ENCODE results near the gene EFL1.

Gene EFL1

GRCh38 chr15:82117296-82117695 lies 145.2 kb downstream of the EFL1 start:
- DNase-seq: no peak

- DNase-seq: no peak
Measured at GRCh38 chr15:82114660-82115059, 147.9 kb downstream of the EFL1 start.

- no peak for DNase-seq
Measured at GRCh38 chr15:82113106-82113715, 149.3 kb downstream of the EFL1 start.

GRCh38 chr15:82111918-82112317 lies 150.6 kb downstream of the EFL1 start:
- no peak for DNase-seq

DNA sequence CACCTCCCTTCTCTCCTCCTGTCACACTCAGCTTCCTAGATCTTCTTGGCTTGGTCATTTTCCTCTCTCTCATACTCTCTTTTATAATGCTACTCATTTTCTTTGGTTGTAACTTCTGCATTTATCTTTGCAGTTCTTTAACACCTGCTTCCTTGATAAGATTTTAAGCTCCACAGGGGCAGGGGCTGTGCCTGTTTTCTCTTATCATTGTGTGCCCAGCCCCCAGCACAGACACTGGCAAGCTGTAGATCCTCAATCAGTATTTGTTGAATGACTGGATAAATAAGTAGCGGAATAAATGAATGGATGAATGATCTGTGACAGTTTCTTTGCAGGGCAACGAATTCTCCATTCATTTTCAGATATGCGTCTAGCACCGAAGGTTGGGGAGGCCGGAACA lies 152.4 kb downstream of the EFL1 start:
- DNase-seq: no peak

DNA sequence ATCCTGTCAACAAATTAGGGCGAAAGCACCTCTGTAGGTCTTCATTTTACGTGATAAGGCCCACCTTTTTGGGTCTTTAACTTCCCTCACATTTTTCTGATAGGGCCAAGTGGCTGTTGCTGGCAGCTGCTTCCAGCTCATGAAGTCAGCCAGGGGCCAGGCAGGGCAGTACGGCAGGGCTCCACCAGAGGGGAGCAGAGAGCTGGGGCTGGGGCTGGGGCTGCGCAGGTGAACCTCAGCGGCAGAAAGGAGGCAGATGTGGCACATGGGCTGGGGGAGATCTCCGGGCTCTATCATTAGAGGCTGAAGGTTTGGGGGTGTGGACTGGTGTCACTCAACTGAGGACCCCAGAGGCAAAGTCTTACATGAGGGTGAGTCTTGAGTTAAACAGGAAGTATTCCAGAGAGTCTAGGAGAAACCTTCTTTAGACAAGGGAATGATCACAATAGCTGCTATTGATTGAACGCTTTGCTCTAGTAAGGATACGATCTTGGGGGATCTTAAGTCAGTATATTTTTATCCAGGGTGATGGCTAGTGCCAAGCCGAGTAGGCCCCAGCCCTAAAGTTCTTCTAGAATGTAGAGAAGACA lies 153.9 kb downstream of the EFL1 start:
- peak; percentile 72 for DNase-seq

DNA sequence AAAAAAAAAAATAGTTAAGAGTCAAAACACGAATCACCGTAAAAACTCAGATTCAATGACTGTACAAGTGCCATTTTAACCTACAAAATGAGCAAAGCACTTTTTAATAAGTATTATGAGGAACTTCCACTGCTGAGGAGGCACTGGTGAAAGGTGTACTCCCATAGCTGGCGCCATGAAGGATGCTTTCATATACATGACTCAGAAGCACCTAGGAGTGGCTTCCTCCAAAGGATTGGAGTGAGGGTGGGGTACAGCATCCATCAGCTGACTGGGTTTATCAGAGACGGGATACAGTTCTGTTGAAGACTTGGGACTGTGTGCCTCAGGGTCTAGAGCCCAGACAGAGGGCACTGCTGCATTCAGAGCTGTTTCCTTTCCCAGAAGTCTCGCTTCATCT lies 155.9 kb downstream of the EFL1 start:
- no peak for DNase-seq

GRCh38 chr15:82105451-82106215 lies 156.9 kb downstream of the EFL1 start:
- DNase-seq: no peak

- no peak for DNase-seq
Measured at GRCh38 chr15:82103468-82103867, 159.1 kb downstream of the EFL1 start.

DNA sequence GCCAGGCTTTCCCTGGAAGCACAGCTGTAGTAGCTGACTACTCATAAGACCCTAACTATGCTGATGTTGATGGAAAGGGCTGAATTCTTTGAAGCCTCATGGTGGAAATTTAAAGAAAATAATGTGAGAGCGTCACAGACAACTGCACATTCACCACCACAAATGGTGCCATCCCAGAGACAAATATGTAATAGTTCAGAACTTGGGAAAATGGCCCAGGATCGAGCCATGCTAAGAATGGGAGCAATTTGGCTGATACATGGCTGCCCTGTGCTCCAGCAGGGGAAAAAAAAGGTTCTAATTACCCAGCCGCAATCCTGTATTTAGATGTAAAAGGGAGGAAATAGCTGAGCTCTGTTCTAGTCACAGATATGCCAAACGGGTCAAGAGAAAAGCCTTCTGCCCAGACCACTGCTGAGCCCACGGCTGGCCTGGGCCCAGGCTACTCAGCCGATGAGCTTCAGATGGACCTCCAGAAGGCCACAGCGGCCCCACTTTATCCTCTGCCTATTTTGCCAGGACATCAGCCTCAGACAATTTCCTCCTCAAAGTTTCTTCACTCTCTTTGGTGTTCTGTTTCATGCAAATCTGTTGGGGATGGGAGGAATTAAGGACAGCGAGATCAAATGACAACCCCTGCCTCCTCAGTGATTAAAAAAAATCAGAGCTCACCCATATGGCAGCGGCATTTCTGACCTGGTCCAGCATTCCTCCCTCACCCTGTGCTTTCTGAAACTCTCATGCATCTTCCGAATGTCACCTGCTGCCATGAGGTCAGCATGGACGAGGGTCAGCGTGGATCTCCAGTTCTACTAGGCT lies 162.2 kb downstream of the EFL1 start:
- DNase-seq: no peak

GRCh38 chr15:82098674-82099073 lies 163.9 kb downstream of the EFL1 start:
- no peak for DNase-seq

DNA sequence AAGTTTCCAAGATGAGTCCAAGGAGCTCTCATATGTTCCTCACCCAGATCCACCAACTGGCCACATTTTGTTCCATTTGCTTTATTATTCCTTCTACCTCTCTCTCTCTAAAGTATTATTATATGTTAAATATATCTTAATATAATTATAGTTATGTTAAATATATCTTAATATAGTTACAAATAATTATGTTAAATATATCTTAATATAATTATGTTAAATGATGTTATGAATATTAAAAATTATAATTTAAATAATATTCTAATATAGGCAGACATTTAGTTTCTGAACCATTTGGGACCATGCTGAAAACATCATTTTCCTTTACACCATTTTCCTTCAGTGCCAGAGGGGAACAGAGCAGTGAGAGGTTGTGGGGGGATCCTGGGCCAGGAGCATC lies 166.7 kb downstream of the EFL1 start:
- no peak for DNase-seq

GRCh38 chr15:82093774-82094211 lies 168.7 kb downstream of the EFL1 start:
- no peak for DNase-seq

GRCh38 chr15:82093325-82093724 lies 169.2 kb downstream of the EFL1 start:
- no peak for DNase-seq

- DNase-seq: no peak
Measured at GRCh38 chr15:82091636-82092140, 170.8 kb downstream of the EFL1 start.

GRCh38 chr15:82086243-82086995 lies 176.1 kb downstream of the EFL1 start:
- no peak for DNase-seq

DNA sequence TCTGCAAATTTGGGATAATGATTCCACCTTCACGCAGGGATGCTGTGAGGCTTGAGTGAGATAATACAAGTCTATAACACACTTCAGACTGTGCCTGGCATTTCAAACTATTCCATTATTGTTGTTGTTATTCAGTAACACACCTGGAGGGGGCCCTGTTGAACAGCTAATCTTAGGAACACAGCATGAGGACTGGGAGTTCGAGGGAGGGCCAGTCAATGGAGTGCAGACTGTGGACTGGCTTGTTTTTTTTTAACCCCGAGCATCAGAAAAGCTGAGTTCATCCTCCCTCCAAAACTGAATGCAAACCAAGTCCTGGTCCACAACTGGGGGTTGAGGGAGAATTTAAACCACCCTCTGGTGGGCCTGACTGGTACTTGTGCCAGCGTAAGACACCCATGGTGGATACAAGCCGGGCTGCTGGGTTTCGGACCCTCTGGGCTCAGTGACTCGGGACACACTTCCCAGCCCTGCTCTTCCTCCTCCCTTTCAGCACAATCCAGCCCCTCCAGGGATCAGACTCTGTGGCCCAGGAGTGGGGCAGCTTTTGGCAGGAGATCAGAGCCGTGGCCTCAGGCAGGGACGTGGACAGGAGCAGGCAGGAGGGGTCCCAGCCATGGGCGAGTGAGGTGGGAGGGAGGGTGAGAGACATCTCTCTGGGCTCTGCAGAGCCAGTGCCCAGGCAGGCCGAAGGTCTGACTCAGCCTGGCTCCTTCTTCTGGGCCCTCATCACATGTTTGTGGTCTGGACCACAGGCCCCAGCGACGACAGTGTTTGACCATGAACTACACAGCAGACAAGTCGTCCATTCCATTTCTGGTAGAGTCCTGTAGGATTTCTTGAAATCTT lies 180.4 kb downstream of the EFL1 start:
- no peak for DNase-seq

DNA sequence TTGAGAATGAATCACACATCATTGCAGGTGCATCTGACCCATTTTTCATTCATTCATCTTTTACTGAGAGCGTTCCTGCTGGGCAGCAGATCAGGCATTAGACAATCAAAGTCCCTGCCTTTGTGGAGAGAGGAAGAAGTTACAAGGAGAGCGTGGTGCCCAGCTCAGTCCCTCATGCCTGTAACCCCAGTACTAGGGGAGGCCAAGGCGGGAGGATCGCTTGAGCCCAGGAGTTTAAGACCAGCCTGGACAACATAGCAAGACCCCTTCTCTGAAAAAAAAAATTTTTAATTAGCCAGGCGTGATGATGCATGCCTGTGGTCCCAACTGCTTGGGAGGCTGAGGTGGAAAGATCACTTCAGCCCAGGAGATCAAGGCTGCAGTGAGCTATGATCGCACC lies 181.8 kb downstream of the EFL1 start:
- DNase-seq: no peak
